Measurements from ENCODE around the gene ZNF763.
"Not testable (repeated sequence)": the region's sequence is repeated elsewhere in the genome, so short reads cannot be mapped to it uniquely, and the experiment has no call there.

Gene ZNF763

GRCh38 chr19:11964858-11965645 is at the start of gene ZNF763:
Gene ZNF763 (plus strand): TSS chr19:11965040. CDS start chr19:11965209, 169 bp downstream.
- peak; percentile 58 to 79 (median 74) for DNase-seq

- DNase-seq: no peak
Measured at GRCh38 chr19:11921852-11922495, 42.9 kb upstream of the ZNF763 start.

GRCh38 chr19:11924886-11925650 is 39.8 kb upstream of the ZNF763 start, which contains the start of gene ZNF700:
Gene ZNF700 (plus strand): TSS chr19:11925107. CDS start chr19:11925211, 104 bp downstream.
- DNase-seq: peak; percentile 72 to 84 (median 82)

- DNase-seq: not testable (repeated sequence)
Measured at GRCh38 chr19:11925651-11926187, 39.1 kb upstream of the ZNF763 start.

GRCh38 chr19:11927227-11927626 is 37.6 kb upstream of the ZNF763 start:
- no peak for DNase-seq

GRCh38 chr19:11931051-11931450 is 33.8 kb upstream of the ZNF763 start:
- DNase-seq: no peak

GRCh38 chr19:11931513-11931912 is 33.3 kb upstream of the ZNF763 start:
- DNase-seq: no peak

- DNase-seq: not testable (repeated sequence)
Measured at GRCh38 chr19:11935829-11936228, 29.0 kb upstream of the ZNF763 start.

GRCh38 chr19:11938383-11938782 is 26.5 kb upstream of the ZNF763 start:
- not testable (repeated sequence) for DNase-seq

GRCh38 chr19:11941361-11941887 is 23.4 kb upstream of the ZNF763 start:
- DNase-seq: not testable (repeated sequence)

- no peak for DNase-seq
Measured at GRCh38 chr19:11942008-11942842, 22.6 kb upstream of the ZNF763 start.

- DNase-seq: no peak
Measured at GRCh38 chr19:11942843-11943108, 22.1 kb upstream of the ZNF763 start.

- no peak for DNase-seq
Measured at GRCh38 chr19:11944656-11945055, 20.2 kb upstream of the ZNF763 start.

GRCh38 chr19:11948646-11949045 is 16.2 kb upstream of the ZNF763 start:
- DNase-seq: no peak

- DNase-seq: no peak
Measured at GRCh38 chr19:11949201-11949600, 15.6 kb upstream of the ZNF763 start.

- not testable (repeated sequence) for DNase-seq
Measured at GRCh38 chr19:11949614-11950080, 15.2 kb upstream of the ZNF763 start.

- no peak for DNase-seq
Measured at GRCh38 chr19:11950312-11950711, 14.5 kb upstream of the ZNF763 start.

- DNase-seq: peak; percentile 44 to 67 (median 54)
Measured at GRCh38 chr19:11963566-11964355, 1.1 kb upstream of the ZNF763 start.

GRCh38 chr19:11964496-11964857 is 363 bp upstream of the ZNF763 start:
- DNase-seq: no peak

- no peak for DNase-seq
Measured at GRCh38 chr19:11970174-11970573, 5.3 kb downstream of the ZNF763 start.

- no peak for DNase-seq
Measured at GRCh38 chr19:11971041-11971440, 6.2 kb downstream of the ZNF763 start.
